WTC11 (cell line): ENCODE measurements around the gene NR1H3. TPM values are rescaled to one million over a fixed set of nuclear protein-coding genes. Genes with fewer than 3 reads are reported as not detected.

Experiments
- ATAC-seq: fragments of 200-7000 bp; cut with Tn5 transposase; 2 replicates; pipeline ENCODE4 v1.10.0; 2021; ENCODE audit warnings: mild to moderate bottlenecking, moderate library complexity
- CTCF ChIA-PET: fragments of 300-600 bp; sonication (Branson Sonifier 250); formaldehyde crosslinking; loops from one replicate; lab custom pipeline; 2021; ENCODE audit warnings: antibody characterized with exemption; lab: Charles Lee
- POLR2A ChIA-PET: fragments of 350-600 bp; sonication (Branson Sonifier 250); formaldehyde crosslinking; loops from one replicate; lab custom pipeline; 2021; ENCODE audit warnings: antibody characterized with exemption; lab: Charles Lee
- DNase-seq: peaks from one replicate; pipeline ENCODE4 v3.0.0; 2021; ENCODE audit warnings: low spot score
- H3K27ac Mint-ChIP-seq: 2 replicates; pipeline ENCODE4 v1.8.0; 2021; ENCODE audit warnings: mixed read lengths
- H3K27me3 Mint-ChIP-seq: 2 replicates; pipeline ENCODE4 v1.8.0; 2021; ENCODE audit warnings: low read depth, mild to moderate bottlenecking, moderate library complexity, mixed read lengths
- H3K36me3 Mint-ChIP-seq: 2 replicates; pipeline ENCODE4 v1.8.0; 2021; ENCODE audit warnings: mixed read lengths
- H3K4me1 Mint-ChIP-seq: 2 replicates; pipeline ENCODE4 v1.8.0; 2022; ENCODE audit warnings: mixed read lengths
- H3K4me3 Mint-ChIP-seq: 2 replicates; pipeline ENCODE4 v1.8.0; 2021; ENCODE audit warnings: mild to moderate bottlenecking, moderate library complexity, mixed read lengths
- H3K9me3 Mint-ChIP-seq: 2 replicates; pipeline ENCODE4 v1.8.0; 2021; ENCODE audit warnings: mixed read lengths
- AFF4 ChIP-seq: sonication (generic); formaldehyde crosslinking; IDR thresholded peaks from 2 replicates; pipeline ENCODE4 v1.8.1; 2023; ENCODE audit warnings: mild to moderate bottlenecking, missing genetic modification reagents, borderline replicate concordance
- ATF6 ChIP-seq: sonication (generic); formaldehyde crosslinking; IDR thresholded peaks from 2 replicates; pipeline ENCODE4 v1.8.1; 2023; ENCODE audit warnings: mild to moderate bottlenecking, missing genetic modification reagents
- CREB1 ChIP-seq: sonication (generic); formaldehyde crosslinking; IDR thresholded peaks from 2 replicates; pipeline ENCODE4 v1.8.0; 2023; ENCODE audit warnings: mild to moderate bottlenecking, missing genetic modification reagents
- E2F4 ChIP-seq: sonication (generic); formaldehyde crosslinking; IDR thresholded peaks from 2 replicates; pipeline ENCODE4 v1.8.1; 2022; ENCODE audit warnings: low read depth, mild to moderate bottlenecking, moderate library complexity, missing genetic modification reagents, borderline replicate concordance
- ESRRA ChIP-seq: sonication (generic); formaldehyde crosslinking; IDR thresholded peaks from 2 replicates; pipeline ENCODE4 v1.8.1; 2022; ENCODE audit warnings: mild to moderate bottlenecking, missing genetic modification reagents, borderline replicate concordance
- FOXP1 ChIP-seq: sonication (generic); formaldehyde crosslinking; IDR thresholded peaks from 2 replicates; pipeline ENCODE4 v1.8.0; 2022; ENCODE audit warnings: missing genetic modification reagents, mild to moderate bottlenecking, moderate library complexity, borderline replicate concordance
- GABPB1 ChIP-seq: sonication (generic); formaldehyde crosslinking; IDR thresholded peaks from 2 replicates; pipeline ENCODE4 v1.8.1; 2023; ENCODE audit warnings: mild to moderate bottlenecking, missing genetic modification reagents
- GTF2I ChIP-seq: fragments of 250-450 bp; sonication (Bioruptor Pico); conservative IDR thresholded peaks from 2 replicates; pipeline ENCODE4 v1.4.0; 2021; ENCODE audit warnings: mild to moderate bottlenecking
- IRF2 ChIP-seq: sonication (generic); formaldehyde crosslinking; IDR thresholded peaks from 2 replicates; pipeline ENCODE4 v1.8.0; 2022; ENCODE audit warnings: low read depth, missing genetic modification reagents, borderline replicate concordance
- JUN ChIP-seq: sonication (generic); formaldehyde crosslinking; IDR thresholded peaks from 2 replicates; pipeline ENCODE4 v1.8.0; 2023; ENCODE audit warnings: mild to moderate bottlenecking, missing genetic modification reagents
- MYBL2 ChIP-seq: sonication (generic); formaldehyde crosslinking; IDR thresholded peaks from 2 replicates; pipeline ENCODE4 v1.8.1; 2023; ENCODE audit warnings: mild to moderate bottlenecking, moderate library complexity, missing genetic modification reagents
- PRRX2 ChIP-seq: fragments of 250-450 bp; sonication (Bioruptor Pico); IDR thresholded peaks from 2 replicates; pipeline ENCODE4 v1.8.0; 2021; ENCODE audit warnings: mild to moderate bottlenecking
- RELA ChIP-seq: sonication (generic); formaldehyde crosslinking; IDR thresholded peaks from 2 replicates; pipeline ENCODE4 v1.8.1; 2022; ENCODE audit warnings: missing genetic modification reagents, mild to moderate bottlenecking, borderline replicate concordance
- SOX15 ChIP-seq: fragments of 250-450 bp; sonication (Bioruptor Pico); IDR thresholded peaks from 2 replicates; pipeline ENCODE4 v1.9.0; 2021; ENCODE audit warnings: mild to moderate bottlenecking
- SP1 ChIP-seq: sonication (generic); formaldehyde crosslinking; conservative IDR thresholded peaks from 2 replicates; pipeline ENCODE4 v1.8.1; 2022; ENCODE audit warnings: missing genetic modification reagents
- USF1 ChIP-seq: sonication (generic); formaldehyde crosslinking; IDR thresholded peaks from 2 replicates; pipeline ENCODE4 v1.8.0; 2022; ENCODE audit warnings: mild to moderate bottlenecking, missing genetic modification reagents
- ZNF121 ChIP-seq: sonication (generic); formaldehyde crosslinking; IDR thresholded peaks from 2 replicates; pipeline ENCODE4 v1.8.0; 2023; ENCODE audit warnings: missing genetic modification reagents
- ZNF219 ChIP-seq: sonication (generic); formaldehyde crosslinking; IDR thresholded peaks from 2 replicates; pipeline ENCODE4 v1.8.0; 2023; ENCODE audit warnings: missing genetic modification reagents, mild to moderate bottlenecking, borderline replicate concordance
- ZNF396 ChIP-seq: fragments of 250-450 bp; sonication (Bioruptor Pico); IDR thresholded peaks from 2 replicates; pipeline ENCODE4 v1.8.0; 2021; ENCODE audit warnings: mild to moderate bottlenecking, moderate library complexity, borderline replicate concordance
- ZNF423 ChIP-seq: fragments of 250-450 bp; sonication (Bioruptor Pico); IDR thresholded peaks from 2 replicates; pipeline ENCODE4 v2.1.2; 2022; ENCODE audit warnings: mild to moderate bottlenecking, moderate library complexity
- total RNA-seq: library from RNA; stranded (reverse); gene quantifications from 3 replicates; pipeline ENCODE4 v1.2.3, GENCODE V29; 2021
- TF ChIP-seq, protein P1 (sequence below): sonication (generic); formaldehyde crosslinking; IDR thresholded peaks from 2 replicates; pipeline ENCODE4 v1.8.0; 2023; ENCODE audit warnings: mild to moderate bottlenecking, missing genetic modification reagents
- TF ChIP-seq, protein P2 (sequence below): fragments of 200-600 bp; IDR thresholded peaks from 2 replicates; pipeline ENCODE4 v1.8.0; 2022; ENCODE audit warnings: antibody characterized with exemption

Gene NR1H3
- total RNA-seq, 1 experiment from 2014 or later, result 26.3 TPM

GRCh38 chr11:47280860-47281259 is 23.1 kb downstream of the NR1H3 start (continued):
- TF ChIP-seq AFF4 (CRISPR knock-in tag), result no peak
- TF ChIP-seq IRF2, result no peak
- TF ChIP-seq CREB1 (CRISPR knock-in tag), result no peak
- TF ChIP-seq, all 79 proteins: peak for 0

DNA sequence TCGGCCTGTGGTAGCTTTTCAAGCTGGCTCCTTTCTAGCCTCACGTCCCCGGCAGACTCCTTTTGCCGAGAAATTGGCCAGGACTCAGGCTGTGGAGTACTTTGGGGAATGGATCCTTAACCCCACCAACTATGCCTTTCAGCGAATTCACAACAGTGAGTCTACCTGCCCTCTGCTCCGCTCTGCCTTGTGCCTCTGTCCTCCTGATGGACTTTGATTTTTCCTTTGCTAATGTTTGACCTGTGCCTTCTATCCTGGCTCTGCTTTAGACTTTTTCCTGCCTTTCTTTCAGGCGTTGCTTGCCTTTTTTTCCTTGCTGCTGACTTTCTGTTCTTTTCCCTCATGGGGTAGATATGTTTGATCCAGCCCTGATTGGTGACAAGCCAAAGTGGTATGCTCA is 24.7 kb downstream of the NR1H3 start:
- Mint-ChIP-seq H3K27ac (no peak overlapping the region), H3K36me3 (peaks cover 72% of the 10 kb centered on the region), H3K27me3 (no peaks in the 10 kb centered on the region), H3K9me3 (no peaks in the 10 kb centered on the region), H3K4me1 (peaks cover 10% of the 10 kb centered on the region), H3K4me3 (no peak overlapping the region)
- TF ChIP-seq GTF2I (CRISPR knock-in tag) (no peak), GABPB1 (CRISPR knock-in tag) (no peak), ZNF121 (CRISPR knock-in tag) (no peak), PRRX2 (CRISPR knock-in tag) (no peak), MYBL2 (CRISPR knock-in tag) (no peak), ZNF396 (CRISPR knock-in tag) (no peak), ESRRA (CRISPR knock-in tag) (no peak), E2F4 (no peak), ATF6 (CRISPR knock-in tag) (no peak), SOX15 (CRISPR knock-in tag) (no peak), JUN (CRISPR knock-in tag) (no peak)
- TF ChIP-seq, protein P1, sequence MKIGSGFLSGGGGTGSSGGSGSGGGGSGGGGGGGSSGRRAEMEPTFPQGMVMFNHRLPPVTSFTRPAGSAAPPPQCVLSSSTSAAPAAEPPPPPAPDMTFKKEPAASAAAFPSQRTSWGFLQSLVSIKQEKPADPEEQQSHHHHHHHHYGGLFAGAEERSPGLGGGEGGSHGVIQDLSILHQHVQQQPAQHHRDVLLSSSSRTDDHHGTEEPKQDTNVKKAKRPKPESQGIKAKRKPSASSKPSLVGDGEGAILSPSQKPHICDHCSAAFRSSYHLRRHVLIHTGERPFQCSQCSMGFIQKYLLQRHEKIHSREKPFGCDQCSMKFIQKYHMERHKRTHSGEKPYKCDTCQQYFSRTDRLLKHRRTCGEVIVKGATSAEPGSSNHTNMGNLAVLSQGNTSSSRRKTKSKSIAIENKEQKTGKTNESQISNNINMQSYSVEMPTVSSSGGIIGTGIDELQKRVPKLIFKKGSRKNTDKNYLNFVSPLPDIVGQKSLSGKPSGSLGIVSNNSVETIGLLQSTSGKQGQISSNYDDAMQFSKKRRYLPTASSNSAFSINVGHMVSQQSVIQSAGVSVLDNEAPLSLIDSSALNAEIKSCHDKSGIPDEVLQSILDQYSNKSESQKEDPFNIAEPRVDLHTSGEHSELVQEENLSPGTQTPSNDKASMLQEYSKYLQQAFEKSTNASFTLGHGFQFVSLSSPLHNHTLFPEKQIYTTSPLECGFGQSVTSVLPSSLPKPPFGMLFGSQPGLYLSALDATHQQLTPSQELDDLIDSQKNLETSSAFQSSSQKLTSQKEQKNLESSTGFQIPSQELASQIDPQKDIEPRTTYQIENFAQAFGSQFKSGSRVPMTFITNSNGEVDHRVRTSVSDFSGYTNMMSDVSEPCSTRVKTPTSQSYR (CRISPR knock-in tag), result no peak
- ChIA-PET POLR2A (no interaction called here), CTCF (interaction anchor here (1.3 kb wide), 1 partner anchor 23 kb away, joined by 4 read pairs; no protein-coding TSS in a partner anchor)
- DNase-seq (no peak), ATAC-seq (no peak)

- CTCF ChIA-PET, result no interaction called here
- no peaks in the 10 kb centered on the region for H3K9me3 Mint-ChIP-seq
- POLR2A ChIA-PET, result no interaction called here
- TF ChIP-seq ZNF219 (CRISPR knock-in tag) (no peak), SP1 (CRISPR knock-in tag) (no peak), FOXP1 (CRISPR knock-in tag) (no peak), ZNF423 (no peak), USF1 (CRISPR knock-in tag) (no peak), RELA (CRISPR knock-in tag) (no peak)
- TF ChIP-seq, protein P2, sequence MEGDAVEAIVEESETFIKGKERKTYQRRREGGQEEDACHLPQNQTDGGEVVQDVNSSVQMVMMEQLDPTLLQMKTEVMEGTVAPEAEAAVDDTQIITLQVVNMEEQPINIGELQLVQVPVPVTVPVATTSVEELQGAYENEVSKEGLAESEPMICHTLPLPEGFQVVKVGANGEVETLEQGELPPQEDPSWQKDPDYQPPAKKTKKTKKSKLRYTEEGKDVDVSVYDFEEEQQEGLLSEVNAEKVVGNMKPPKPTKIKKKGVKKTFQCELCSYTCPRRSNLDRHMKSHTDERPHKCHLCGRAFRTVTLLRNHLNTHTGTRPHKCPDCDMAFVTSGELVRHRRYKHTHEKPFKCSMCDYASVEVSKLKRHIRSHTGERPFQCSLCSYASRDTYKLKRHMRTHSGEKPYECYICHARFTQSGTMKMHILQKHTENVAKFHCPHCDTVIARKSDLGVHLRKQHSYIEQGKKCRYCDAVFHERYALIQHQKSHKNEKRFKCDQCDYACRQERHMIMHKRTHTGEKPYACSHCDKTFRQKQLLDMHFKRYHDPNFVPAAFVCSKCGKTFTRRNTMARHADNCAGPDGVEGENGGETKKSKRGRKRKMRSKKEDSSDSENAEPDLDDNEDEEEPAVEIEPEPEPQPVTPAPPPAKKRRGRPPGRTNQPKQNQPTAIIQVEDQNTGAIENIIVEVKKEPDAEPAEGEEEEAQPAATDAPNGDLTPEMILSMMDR, result no peak
Measured at GRCh38 chr11:47284151-47284550, 26.4 kb downstream of the NR1H3 start.

More at GRCh38 chr11:47284151-47284550, 26.4 kb downstream of the NR1H3 start:
- Mint-ChIP-seq H3K4me1 (peaks cover 10% of the 10 kb centered on the region), H3K27me3 (no peaks in the 10 kb centered on the region), H3K4me3 (no peak overlapping the region), H3K36me3 (peaks cover 66% of the 10 kb centered on the region), H3K27ac (no peak overlapping the region)
- DNase-seq (no peak), ATAC-seq (no peak)
